Neural cell (in vitro differentiated cells): ENCODE measurements around the gene UBE2QL1.

ENCODE experiments used
- EP300 ChIP-seq: fragments of 450-650 bp; conservative IDR thresholded peaks from 2 replicates; pipeline ENCODE4 v1.6.1; 2014; ENCODE audit warnings: antibody characterized with exemption, mild to moderate bottlenecking, moderate library complexity; ENCODE audit not compliant: poor library complexity, severe bottlenecking
- EZH2 ChIP-seq: fragments of 200-600, 300-800 bp; shearing (Covaris generic), sonication (generic); IDR thresholded peaks from 2 replicates; pipeline ENCODE4 v1.6.1; 2014; ENCODE audit warnings: antibody characterized with exemption, low read length, borderline replicate concordance, mild to moderate bottlenecking; ENCODE audit not compliant: insufficient read depth, poor library complexity, severe bottlenecking
- MXI1 ChIP-seq: fragments of 450-650 bp; conservative IDR thresholded peaks from 2 replicates; pipeline ENCODE4 v1.6.1; 2014; ENCODE audit warnings: antibody characterized with exemption, mild to moderate bottlenecking; ENCODE audit not compliant: poor library complexity, severe bottlenecking
- POLR2AphosphoS5 ChIP-seq: IDR thresholded peaks from 2 replicates; pipeline ENCODE4 v1.6.1; 2012
- RAD21 ChIP-seq: fragments of 450-650 bp; conservative IDR thresholded peaks from 2 replicates; pipeline ENCODE4 v1.6.1; 2014; ENCODE audit warnings: antibody characterized with exemption, mild to moderate bottlenecking, moderate library complexity
- SMC3 ChIP-seq: fragments of 450-650 bp; conservative IDR thresholded peaks from 2 replicates; pipeline ENCODE4 v1.6.1; 2014; ENCODE audit warnings: antibody characterized with exemption, mild to moderate bottlenecking, moderate library complexity; ENCODE audit not compliant: poor library complexity
- TAF1 ChIP-seq: IDR thresholded peaks from 2 replicates; pipeline ENCODE4 v1.6.1; 2012; ENCODE audit warnings: low read depth
- TF ChIP-seq, protein P1 (sequence below): fragments of 450-650 bp; IDR thresholded peaks from 2 replicates; pipeline ENCODE4 v1.5.1; 2014; ENCODE audit warnings: antibody characterized with exemption, mild to moderate bottlenecking, moderate library complexity; ENCODE audit not compliant: poor library complexity, severe bottlenecking
- TF ChIP-seq, protein P2 (sequence below): IDR thresholded peaks from 2 replicates; pipeline ENCODE4 v1.6.1; 2012; ENCODE audit warnings: borderline replicate concordance

DNA sequence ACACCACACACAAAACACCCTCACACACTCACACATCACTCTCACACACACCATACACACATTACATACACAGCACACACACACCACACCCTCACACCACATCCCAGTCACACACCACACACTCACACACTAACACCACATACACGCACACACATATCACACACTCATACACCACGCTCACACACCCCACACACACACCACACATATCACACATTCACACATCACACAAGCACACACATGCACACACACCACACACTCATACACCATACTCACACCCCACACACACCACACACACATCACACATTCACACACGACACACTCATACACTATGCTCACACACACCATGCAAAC lies 543 bp upstream of the UBE2QL1 start:
- TF ChIP-seq, protein P1, sequence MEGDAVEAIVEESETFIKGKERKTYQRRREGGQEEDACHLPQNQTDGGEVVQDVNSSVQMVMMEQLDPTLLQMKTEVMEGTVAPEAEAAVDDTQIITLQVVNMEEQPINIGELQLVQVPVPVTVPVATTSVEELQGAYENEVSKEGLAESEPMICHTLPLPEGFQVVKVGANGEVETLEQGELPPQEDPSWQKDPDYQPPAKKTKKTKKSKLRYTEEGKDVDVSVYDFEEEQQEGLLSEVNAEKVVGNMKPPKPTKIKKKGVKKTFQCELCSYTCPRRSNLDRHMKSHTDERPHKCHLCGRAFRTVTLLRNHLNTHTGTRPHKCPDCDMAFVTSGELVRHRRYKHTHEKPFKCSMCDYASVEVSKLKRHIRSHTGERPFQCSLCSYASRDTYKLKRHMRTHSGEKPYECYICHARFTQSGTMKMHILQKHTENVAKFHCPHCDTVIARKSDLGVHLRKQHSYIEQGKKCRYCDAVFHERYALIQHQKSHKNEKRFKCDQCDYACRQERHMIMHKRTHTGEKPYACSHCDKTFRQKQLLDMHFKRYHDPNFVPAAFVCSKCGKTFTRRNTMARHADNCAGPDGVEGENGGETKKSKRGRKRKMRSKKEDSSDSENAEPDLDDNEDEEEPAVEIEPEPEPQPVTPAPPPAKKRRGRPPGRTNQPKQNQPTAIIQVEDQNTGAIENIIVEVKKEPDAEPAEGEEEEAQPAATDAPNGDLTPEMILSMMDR = no peak
- TF ChIP-seq EP300 (no peak), POLR2AphosphoS5 (no peak), EZH2 (no peak), TAF1 (no peak), RAD21 (no peak), MXI1 (no peak), SMC3 (no peak)
- TF ChIP-seq, protein P2, sequence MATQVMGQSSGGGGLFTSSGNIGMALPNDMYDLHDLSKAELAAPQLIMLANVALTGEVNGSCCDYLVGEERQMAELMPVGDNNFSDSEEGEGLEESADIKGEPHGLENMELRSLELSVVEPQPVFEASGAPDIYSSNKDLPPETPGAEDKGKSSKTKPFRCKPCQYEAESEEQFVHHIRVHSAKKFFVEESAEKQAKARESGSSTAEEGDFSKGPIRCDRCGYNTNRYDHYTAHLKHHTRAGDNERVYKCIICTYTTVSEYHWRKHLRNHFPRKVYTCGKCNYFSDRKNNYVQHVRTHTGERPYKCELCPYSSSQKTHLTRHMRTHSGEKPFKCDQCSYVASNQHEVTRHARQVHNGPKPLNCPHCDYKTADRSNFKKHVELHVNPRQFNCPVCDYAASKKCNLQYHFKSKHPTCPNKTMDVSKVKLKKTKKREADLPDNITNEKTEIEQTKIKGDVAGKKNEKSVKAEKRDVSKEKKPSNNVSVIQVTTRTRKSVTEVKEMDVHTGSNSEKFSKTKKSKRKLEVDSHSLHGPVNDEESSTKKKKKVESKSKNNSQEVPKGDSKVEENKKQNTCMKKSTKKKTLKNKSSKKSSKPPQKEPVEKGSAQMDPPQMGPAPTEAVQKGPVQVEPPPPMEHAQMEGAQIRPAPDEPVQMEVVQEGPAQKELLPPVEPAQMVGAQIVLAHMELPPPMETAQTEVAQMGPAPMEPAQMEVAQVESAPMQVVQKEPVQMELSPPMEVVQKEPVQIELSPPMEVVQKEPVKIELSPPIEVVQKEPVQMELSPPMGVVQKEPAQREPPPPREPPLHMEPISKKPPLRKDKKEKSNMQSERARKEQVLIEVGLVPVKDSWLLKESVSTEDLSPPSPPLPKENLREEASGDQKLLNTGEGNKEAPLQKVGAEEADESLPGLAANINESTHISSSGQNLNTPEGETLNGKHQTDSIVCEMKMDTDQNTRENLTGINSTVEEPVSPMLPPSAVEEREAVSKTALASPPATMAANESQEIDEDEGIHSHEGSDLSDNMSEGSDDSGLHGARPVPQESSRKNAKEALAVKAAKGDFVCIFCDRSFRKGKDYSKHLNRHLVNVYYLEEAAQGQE = no peak
